Measurements from ENCODE around the gene ASB15. TPM values are rescaled to one million over a fixed set of nuclear protein-coding genes. Genes with fewer than 3 reads are reported as not detected.
A peak's percentile ranks its signal among the peaks of the same experiment; 100 is the strongest.

Gene ASB15
- total and polyA plus RNA-seq, 2 of the 8 experiments (the other 6 are each of a cell fraction or from before 2014, with no cell fraction given) = not detected

- TF ChIP-seq RFX5 (IDR thresholded peaks at IDR 0.05; ENCODE audit: borderline replicate concordance, low read depth, low read length) = no peak
- TF ChIP-seq SP1 (IDR thresholded peaks at IDR 0.05; ENCODE audit: low read depth, low read length) = peak; percentile 80; the same call in 1 of the 2 replicates
- no peak for TF ChIP-seq KDM1A (IDR thresholded peaks at IDR 0.05; ENCODE audit: borderline replicate concordance, low read length)
- TF ChIP-seq SIX5 (IDR thresholded peaks at IDR 0.05; ENCODE audit: low read depth, low read length) = no peak
- TF ChIP-seq TCF12 (IDR thresholded peaks at IDR 0.05; ENCODE audit: low read depth, low read length) = no peak
- no peak for TF ChIP-seq TAF7 (optimal IDR thresholded peaks at IDR 0.05; ENCODE audit: borderline replicate concordance, low read depth, low read length)
- TF ChIP-seq SIRT6 (IDR thresholded peaks at IDR 0.05; ENCODE audit: low read length) = no peak
- peak; percentile 54 for TF ChIP-seq KDM4A (IDR thresholded peaks at IDR 0.05; ENCODE audit: low read depth, low read length, severe bottlenecking)
- peak; percentile 95 to 99 for TF ChIP-seq SIN3A (conservative IDR thresholded peaks at IDR 0.05 in 1 of 2, IDR thresholded peaks at IDR 0.05 in 1 of 2; ENCODE audit: low read depth in 1 of 2, low read length in 2 of 2)
- no peak for TF ChIP-seq SUZ12 (IDR thresholded peaks at IDR 0.05; ENCODE audit: low read length)
- peak; percentile 83 for TF ChIP-seq TAF1 (IDR thresholded peaks at IDR 0.05; ENCODE audit: low read depth, low read length)
- no peak for TF ChIP-seq GTF2F1 (IDR thresholded peaks at IDR 0.05; ENCODE audit: borderline replicate concordance, low read depth, low read length)
- TF ChIP-seq TEAD4 (IDR thresholded peaks at IDR 0.05; ENCODE audit: low read depth, low read length) = 0 out of 2 replicates have a peak, but pooled peaks have one; percentile 46
Measured at GRCh38 chr7:123557398-123558288, 44.0 kb upstream of the ASB15 start, which contains the start of gene NDUFA5 (continued).
